NT2/D1 (cell line): ENCODE results near the gene PSMB10.

Experiments used
- SUZ12 ChIP-seq: IDR thresholded peaks from 2 replicates; pipeline ENCODE4 v1.6.1; 2011; ENCODE audit not compliant: insufficient read length, insufficient read depth; ENCODE audit errors: extremely low read depth
- YY1 ChIP-seq: IDR thresholded peaks from 2 replicates; pipeline ENCODE4 v1.6.1; 2011; ENCODE audit not compliant: insufficient read length, insufficient read depth
- ZNF274 ChIP-seq: IDR thresholded peaks from 2 replicates; pipeline ENCODE4 v1.6.1; 2011; ENCODE audit warnings: mild to moderate bottlenecking, low read depth, low read length

DNA sequence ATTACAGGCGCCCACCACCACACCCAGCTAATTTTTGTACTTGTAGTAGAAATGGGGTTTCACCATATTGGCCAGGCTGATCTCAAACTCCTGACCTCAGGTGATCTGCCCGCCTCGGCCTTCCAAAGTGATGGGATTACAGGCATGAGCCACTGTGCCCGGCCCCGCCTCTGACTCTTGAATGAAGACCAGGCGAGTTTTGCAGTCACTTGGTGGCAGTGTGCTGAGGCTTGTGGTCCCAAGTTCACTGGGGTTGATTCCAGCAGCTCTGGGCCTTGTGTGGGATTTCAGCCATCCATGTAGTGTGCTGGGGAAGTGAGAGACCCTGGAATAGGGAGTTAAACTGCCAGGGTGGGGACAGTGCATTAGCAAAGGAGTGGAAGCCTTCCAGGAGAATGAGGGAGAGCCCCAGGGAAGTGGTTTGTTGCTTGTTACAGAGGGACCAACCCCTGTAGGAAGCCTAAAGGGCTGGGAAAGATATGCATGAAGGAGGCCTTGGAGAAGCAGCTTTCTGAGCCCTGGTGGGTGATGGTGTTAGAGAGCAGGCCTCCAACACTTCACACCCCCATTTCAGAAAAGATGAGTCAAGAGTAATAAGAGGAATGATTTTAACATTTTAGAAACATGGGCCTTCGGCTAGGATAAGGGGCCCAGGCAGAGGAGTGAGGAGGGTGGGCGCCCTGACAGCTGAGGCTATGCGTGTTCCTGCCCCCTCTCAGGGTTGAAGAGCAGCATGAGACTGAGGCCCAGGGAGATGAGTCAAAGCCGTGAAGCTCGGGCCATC lies 29.1 kb downstream of the PSMB10 start:
- TF ChIP-seq ZNF274 (no peak), YY1 (no peak), SUZ12 (no peak)
